PFSK-1 (cell line): ENCODE data around the gene RAB7A.

Source experiments
- FOXP2 ChIP-seq: optimal IDR thresholded peaks from 2 replicates; pipeline ENCODE3; 2011; ENCODE audit warnings: borderline replicate concordance, control low read depth, inconsistent platforms; ENCODE audit not compliant: insufficient read depth; ENCODE audit errors: extremely low read length, extremely low read depth
- POLR2AphosphoS5 ChIP-seq: IDR thresholded peaks from 2 replicates; pipeline ENCODE4 v1.6.1; 2012; ENCODE audit warnings: low read depth, mild to moderate bottlenecking, control low read depth, low read length, moderate library complexity
- REST ChIP-seq, 2 experiments: IDR thresholded peaks; 2 replicates each; pipeline versions ENCODE4 v1.6.1 to v1.8.0; 2011 to 2012; ENCODE audit warnings: low read depth in 2 of 2, low read length in 2 of 2, control low read depth in 1 of 2, inconsistent platforms in 1 of 2, mild to moderate bottlenecking in 1 of 2, moderate library complexity in 1 of 2; ENCODE audit not compliant: insufficient read depth in 1 of 2
- SIN3A ChIP-seq: IDR thresholded peaks from 2 replicates; pipeline ENCODE4 v1.6.1; 2012; ENCODE audit warnings: mild to moderate bottlenecking, low read length, moderate library complexity, borderline replicate concordance; ENCODE audit not compliant: insufficient read depth
- TAF1 ChIP-seq: IDR thresholded peaks from 2 replicates; pipeline ENCODE4 v1.6.1; 2012; ENCODE audit warnings: low read length, control low read depth, borderline replicate concordance; ENCODE audit not compliant: insufficient read depth

The RAB7A gene

GRCh38 chr3:128823631-128824030, 97.6 kb downstream of the RAB7A start:
- TF ChIP-seq SIN3A (no peak), POLR2AphosphoS5 (no peak), FOXP2 (no peak), TAF1 (no peak), REST (IDR thresholded peaks at IDR 0.05; ENCODE audit: insufficient read depth in 1 of 2, low read depth in 2 of 2, low read length in 2 of 2) (no peak)

- no peak for TF ChIP-seq REST (IDR thresholded peaks at IDR 0.05; ENCODE audit: insufficient read depth in 1 of 2, low read depth in 2 of 2, low read length in 2 of 2)
- no peak for TF ChIP-seq TAF1
- no peak for TF ChIP-seq FOXP2
- TF ChIP-seq POLR2AphosphoS5 = no peak
- TF ChIP-seq SIN3A = no peak
These were observed 98.3 kb downstream of the RAB7A start for GRCh38 chr3:128824132-128824850.

GRCh38 chr3:128825117-128825725, 99.2 kb downstream of the RAB7A start:
- TF ChIP-seq REST (IDR thresholded peaks at IDR 0.05; ENCODE audit: insufficient read depth in 1 of 2, low read depth in 2 of 2, low read length in 2 of 2) (no peak), FOXP2 (no peak), POLR2AphosphoS5 (no peak), SIN3A (no peak), TAF1 (no peak)

GRCh38 chr3:128835096-128835495, 109.1 kb downstream of the RAB7A start:
- TF ChIP-seq REST (IDR thresholded peaks at IDR 0.05; ENCODE audit: insufficient read depth in 1 of 2, low read depth in 2 of 2, low read length in 2 of 2) = no peak
